SKM-1 (cell line): ENCODE data around the gene FCRL3.

ENCODE experiments used
- DNase-seq: peaks from one replicate; lab custom pipeline; 2025; ENCODE audit not compliant: unreplicated experiment; lab: John Stamatoyannopoulos, UW

Gene FCRL3

GRCh38 chr1:157682710-157683437 is 17.7 kb downstream of the FCRL3 start:
- no peak for DNase-seq

- DNase-seq: no peak
These were observed 21.8 kb downstream of the FCRL3 start for GRCh38 chr1:157678721-157679120.

DNA sequence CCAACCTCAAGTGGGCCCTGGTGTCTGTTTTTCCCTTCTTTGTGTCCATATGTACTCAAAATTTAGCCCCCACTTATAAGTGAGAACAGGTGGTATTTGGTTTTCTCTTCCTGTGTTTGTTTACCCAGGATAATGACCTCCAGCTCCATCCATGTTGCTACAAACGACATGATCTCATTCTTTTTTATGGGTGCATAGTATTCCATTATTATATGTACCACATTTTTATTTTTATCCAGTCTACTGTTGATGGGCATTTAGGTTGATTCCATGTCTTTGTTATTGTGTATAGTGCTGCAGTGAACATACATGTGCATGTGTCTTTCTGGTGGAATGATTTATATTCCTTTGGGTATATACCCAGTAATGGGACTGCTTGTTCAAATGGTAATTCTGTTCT is 27.6 kb downstream of the FCRL3 start:
- no peak for DNase-seq

GRCh38 chr1:157671895-157672294 is 28.7 kb downstream of the FCRL3 start:
- DNase-seq: no peak

GRCh38 chr1:157659576-157660247 is 40.9 kb downstream of the FCRL3 start:
- DNase-seq: no peak

GRCh38 chr1:157658571-157658970 is 42.0 kb downstream of the FCRL3 start:
- no peak for DNase-seq

GRCh38 chr1:157653494-157653873 is 47.1 kb downstream of the FCRL3 start:
- no peak for DNase-seq

- DNase-seq: peak; percentile 99
These were observed 47.6 kb downstream of the FCRL3 start for GRCh38 chr1:157652859-157653493.

DNA sequence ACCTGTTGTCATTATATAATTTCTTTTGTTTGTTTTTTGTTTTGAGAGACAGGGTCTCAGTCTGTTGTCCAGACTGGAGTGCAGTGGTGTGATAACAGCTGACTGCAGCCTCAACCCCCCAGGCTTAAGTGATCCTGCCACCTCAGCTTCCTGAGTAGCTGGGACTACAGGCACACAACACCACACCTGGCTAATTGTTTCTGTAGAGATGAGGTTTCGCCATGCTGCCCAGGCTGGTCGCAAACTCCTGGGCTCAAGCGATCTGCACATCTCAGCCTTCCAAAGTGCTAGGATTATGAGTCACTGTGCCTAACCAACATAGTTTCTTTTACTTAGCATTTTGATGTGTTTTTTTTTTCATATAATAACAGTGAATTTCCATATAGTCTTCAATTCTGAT is 52.3 kb downstream of the FCRL3 start:
- DNase-seq: no peak

DNA sequence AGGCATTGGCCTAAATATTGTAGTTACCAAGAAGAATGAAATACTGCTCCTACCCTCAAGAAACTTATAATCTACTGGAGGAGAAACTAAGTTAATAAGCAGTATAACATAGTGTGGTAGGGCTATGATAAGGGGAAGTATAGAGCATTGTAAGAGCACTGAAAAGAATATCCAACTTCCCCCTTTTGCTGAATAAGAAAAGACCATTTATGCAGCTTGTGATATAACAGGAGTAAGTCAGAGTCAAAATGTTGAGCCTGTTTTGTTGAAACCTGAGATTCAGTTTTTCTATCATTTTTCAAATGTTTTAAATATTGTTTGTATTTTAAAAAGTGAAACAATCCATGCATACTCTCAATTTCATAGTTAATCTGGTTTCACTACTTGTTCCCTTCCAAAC is 54.4 kb downstream of the FCRL3 start:
- peak; percentile 45 for DNase-seq

DNA sequence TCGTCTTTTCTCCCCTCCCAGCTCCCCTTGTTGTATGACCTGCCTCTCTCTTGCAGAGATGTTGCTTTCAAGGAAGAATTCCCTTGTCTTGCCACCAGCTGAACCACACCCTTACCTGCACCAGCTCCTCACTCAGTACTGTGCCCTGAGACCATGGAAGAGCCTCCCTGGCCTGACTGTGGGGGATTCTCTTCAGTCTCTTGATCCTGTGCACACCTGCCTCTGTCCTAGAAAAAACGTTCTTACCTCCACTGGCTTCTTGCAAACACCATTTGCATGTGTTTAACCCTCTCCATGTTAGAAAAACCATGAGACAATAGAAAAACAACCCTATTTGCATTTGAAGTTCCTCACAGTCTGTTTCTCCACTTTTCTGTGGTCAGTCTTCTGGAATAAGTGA is 59.4 kb downstream of the FCRL3 start:
- DNase-seq: no peak

GRCh38 chr1:157639800-157640199 is 60.8 kb downstream of the FCRL3 start:
- no peak for DNase-seq

GRCh38 chr1:157628773-157629172 is 71.8 kb downstream of the FCRL3 start:
- DNase-seq: no peak
